ENCODE results near the gene ZNF341.

Gene ZNF341

DNA sequence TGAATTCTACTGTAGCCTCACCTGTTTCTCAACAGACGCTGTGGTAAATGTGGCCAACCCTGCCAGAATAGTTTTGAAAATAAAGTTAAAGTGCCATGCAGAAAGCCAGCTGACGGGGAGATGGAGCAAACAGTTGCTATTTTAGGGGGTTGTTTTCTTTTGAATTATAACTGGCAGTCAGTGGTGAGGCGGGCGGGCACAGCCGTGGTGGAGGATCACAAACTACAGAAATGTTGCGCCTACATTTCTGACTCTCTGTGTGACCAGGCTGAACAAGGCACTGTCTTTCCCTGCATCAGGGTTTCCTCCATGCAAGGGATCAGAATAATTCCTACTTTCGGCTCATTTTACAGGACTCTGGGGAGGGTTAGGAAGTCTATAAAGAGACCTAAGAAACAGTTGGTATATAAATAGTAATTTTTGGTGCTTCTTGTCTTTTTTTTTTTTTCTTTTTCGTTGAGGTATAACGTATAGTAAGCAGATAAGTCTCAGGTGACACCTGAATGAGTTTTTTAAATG, 96.6 kb downstream of the ZNF341 start:
- no peak for DNase-seq

GRCh38 chr20:33828967-33829560, 97.3 kb downstream of the ZNF341 start:
- no peak for DNase-seq

GRCh38 chr20:33829636-33830035, 97.8 kb downstream of the ZNF341 start:
- DNase-seq, result no peak

DNA sequence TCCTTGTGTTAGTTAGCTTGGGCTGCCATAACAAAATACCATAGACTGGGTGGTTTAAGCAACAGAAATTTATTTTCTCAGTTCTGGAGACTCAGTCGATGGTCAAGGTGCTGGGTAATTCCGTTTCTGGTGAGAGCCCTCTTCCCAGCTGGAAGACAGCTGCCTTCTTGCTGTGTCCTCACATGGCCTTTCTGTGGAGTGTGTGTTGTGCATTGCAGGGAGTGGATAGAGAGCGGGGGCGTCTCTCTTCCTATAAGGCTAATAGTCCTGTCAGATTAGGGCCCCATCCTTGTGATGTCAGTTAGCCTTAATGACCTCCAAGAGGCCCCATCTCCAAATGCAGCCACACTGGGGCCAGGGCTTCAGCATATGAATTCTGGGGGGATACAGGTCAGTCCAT, 98.6 kb downstream of the ZNF341 start:
- DNase-seq, result no peak

DNA sequence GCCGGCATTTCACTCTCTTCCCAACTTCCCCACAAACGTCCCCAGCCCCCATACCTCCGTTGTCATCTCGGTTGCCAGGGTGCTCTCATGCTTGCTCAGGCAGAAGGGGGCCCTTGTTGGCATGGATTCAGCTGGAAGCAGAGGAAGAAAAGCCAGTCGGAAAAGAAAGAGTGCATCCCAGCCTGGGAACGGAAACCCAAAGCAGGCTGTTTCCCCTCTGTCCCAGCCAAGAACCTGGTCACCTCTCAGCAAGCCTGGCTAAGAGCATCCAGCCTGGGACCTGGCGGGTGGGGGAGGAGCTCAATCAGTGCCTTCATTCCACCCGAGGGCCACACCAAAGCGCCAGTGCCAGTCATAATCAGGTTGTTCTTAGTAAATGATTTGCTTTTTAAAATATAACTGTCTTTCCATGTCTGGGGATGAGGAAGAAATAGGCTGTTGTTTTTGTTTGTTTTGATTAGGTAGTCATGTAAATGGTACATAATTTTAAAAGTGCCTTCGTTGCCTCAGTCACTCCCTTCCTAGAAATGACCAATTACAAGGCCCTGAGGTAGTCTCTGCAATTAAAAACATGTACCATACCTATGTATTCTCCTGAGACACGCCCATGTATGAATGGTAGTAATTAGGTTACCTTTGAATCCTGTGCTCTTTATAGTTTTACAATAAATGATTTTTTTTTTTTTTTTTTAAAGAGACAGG, 100.5 kb downstream of the ZNF341 start:
- DNase-seq, result no peak

GRCh38 chr20:33833333-33833732, 101.5 kb downstream of the ZNF341 start:
- no peak for DNase-seq

GRCh38 chr20:33835615-33836172, 103.9 kb downstream of the ZNF341 start:
- DNase-seq, result no peak

DNA sequence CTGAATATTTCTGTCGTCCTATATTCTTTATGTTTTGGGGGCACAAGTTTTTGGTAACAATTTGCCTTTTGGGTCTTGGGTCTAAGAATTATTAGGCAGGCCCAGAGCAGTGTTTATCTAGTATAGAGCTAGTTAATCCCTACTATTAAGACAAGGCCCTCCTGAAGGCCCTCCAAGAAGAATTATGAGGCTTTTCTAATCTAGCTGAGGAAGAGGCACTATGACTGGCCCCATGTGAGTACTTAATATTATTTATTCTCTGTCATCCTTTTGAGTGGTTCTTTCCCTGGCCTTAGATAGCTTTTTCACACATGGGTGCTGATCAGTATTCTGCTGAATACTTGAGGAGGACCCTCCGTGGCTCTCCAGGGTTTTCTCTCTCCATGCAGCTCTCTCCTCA, 104.5 kb downstream of the ZNF341 start:
- no peak for DNase-seq

GRCh38 chr20:33837096-33837830, 105.5 kb downstream of the ZNF341 start:
- no peak for DNase-seq

GRCh38 chr20:33838035-33838864, 106.5 kb downstream of the ZNF341 start:
- no peak for DNase-seq

DNA sequence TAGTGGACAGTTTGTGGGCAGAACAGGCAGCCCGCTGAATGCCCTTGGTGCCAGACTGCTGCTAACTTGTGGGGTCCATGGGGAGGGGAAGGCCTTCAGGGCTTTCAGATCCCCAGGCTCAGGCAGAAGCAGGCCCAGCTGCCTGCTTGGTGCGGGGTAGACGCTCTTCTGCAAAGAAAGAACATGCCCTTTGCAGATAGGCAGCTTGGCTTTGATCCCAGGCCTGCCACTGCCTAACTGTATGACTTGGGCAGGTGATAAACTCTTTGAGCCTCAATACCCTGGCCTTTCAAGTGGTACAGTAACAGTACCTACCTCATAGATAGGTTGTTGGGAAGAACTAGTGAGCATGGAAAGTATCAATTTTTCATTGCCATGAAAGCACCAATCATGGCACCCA, 107.8 kb downstream of the ZNF341 start:
- no peak for DNase-seq

- no peak for DNase-seq
Measured at GRCh38 chr20:33840160-33840559, 108.4 kb downstream of the ZNF341 start.

GRCh38 chr20:33840759-33841435, 109.1 kb downstream of the ZNF341 start:
- DNase-seq, result no peak

DNA sequence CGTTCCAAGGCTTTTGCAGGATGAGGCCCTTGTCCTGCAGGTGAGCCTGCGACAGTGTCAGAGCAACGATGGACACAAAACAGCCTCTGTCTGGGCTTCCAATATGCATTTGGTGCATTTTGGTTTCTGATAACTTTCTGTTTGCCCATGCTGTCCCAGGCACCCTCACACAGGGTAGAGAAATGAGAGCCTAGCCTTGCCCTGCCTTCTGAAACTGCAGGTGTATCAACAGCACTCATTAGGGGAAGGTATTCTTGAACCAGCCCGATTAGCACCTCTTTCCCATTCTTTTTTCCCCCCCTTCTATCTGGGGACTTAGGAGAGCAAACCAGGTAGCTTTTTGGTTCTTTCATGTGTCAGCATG, 109.6 kb downstream of the ZNF341 start:
- no peak for DNase-seq

Data from amniotic stem cell (primary cell).